ENCODE measurements around the gene COG1. TPM values are rescaled to one million over a fixed set of nuclear protein-coding genes. Genes with fewer than 3 reads are reported as not detected.

Gene COG1
- total RNA-seq, 1 experiment from 2014 or later = 41.2 TPM

DNA sequence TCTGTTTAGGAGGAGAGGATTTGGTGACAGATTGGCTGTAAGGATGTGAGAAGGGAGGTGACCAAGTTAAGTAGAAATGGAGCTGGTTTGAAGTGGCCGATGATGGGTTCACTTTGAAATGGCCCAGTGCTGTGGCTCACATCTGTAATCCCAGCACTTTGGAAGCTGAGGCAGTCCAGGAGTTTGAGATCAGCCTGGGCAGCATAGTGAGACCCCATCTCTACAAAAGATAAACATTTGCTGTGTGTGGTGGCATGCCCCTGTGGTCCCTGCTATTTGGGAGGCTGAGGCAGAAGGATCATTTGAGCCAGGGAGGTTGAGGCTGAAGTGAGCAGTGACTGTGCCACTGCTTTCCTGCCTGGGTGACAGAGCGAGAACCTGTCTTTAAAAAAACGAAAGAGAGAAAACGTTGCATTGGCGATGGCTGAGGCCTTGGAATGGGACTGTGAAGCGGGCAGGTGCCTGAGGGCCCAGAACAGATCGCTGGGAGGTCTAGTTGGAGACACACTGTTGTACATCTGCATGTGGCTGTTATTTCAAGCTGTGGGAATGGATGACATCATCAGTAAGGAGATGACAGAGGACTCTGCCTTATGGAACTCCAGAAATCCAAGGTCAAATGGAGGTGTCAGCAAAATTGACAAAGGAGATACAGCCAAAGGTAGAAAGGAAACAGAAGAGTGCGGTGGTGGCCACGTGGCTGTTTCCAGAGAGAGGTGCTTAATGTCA is 5.5 kb downstream of the COG1 start:
- intact Hi-C loops (cut with micrococcal nuclease; ENCODE audit: unreplicated experiment) (no loop called here), in situ Hi-C loops (cut with HindIII; ENCODE audit: low pct_unique_long_range_greater_than_20kb, low sequenced_read_pairs) (no loop called here)
- no peak overlapping the region for H3K27ac ChIP-seq (ENCODE audit: low read length)
- DNase-seq (ENCODE audit: low read depth, low spot score) (no peak), ATAC-seq (no peak)
- H3K4me3 ChIP-seq (ENCODE audit: low read depth in 2 of 2, low read length in 2 of 2) = no peak overlapping the region
- no peaks in the 10 kb centered on the region for H3K9me3 ChIP-seq (ENCODE audit: control insufficient read depth, insufficient read depth, low read depth, low read length)
- H3K4me1 ChIP-seq (ENCODE audit: control insufficient read depth, insufficient read depth, low read length) = 0 out of 2 replicates have a peak, but pooled peaks cover 7% of the 10 kb centered on the region
- H3K27me3 ChIP-seq (ENCODE audit: control insufficient read depth, insufficient read depth, low read length) = no peaks in the 10 kb centered on the region
- H3K36me3 ChIP-seq (ENCODE audit: control insufficient read depth, insufficient read depth, low read length) = peaks cover 30% of the 10 kb centered on the region
- no peak for TF ChIP-seq TCF7L2 (IDR thresholded peaks at IDR 0.05; ENCODE audit: low read depth, low read length)
- TF ChIP-seq, protein P1, sequence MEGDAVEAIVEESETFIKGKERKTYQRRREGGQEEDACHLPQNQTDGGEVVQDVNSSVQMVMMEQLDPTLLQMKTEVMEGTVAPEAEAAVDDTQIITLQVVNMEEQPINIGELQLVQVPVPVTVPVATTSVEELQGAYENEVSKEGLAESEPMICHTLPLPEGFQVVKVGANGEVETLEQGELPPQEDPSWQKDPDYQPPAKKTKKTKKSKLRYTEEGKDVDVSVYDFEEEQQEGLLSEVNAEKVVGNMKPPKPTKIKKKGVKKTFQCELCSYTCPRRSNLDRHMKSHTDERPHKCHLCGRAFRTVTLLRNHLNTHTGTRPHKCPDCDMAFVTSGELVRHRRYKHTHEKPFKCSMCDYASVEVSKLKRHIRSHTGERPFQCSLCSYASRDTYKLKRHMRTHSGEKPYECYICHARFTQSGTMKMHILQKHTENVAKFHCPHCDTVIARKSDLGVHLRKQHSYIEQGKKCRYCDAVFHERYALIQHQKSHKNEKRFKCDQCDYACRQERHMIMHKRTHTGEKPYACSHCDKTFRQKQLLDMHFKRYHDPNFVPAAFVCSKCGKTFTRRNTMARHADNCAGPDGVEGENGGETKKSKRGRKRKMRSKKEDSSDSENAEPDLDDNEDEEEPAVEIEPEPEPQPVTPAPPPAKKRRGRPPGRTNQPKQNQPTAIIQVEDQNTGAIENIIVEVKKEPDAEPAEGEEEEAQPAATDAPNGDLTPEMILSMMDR (IDR thresholded peaks at IDR 0.05) = no peak
- TF ChIP-seq REST (IDR thresholded peaks at IDR 0.05; ENCODE audit: insufficient read depth in 1 of 2, low read depth in 2 of 2, low read length in 1 of 2) = no peak
- TF ChIP-seq SIN3A (IDR thresholded peaks at IDR 0.05; ENCODE audit: borderline replicate concordance, insufficient read depth, low read depth, low read length) = no peak
- ChIA-PET POLR2A (interaction anchor here (0.5 kb wide), 1 partner anchor 604 kb away, joined by 3 read pairs; no protein-coding TSS in a partner anchor), CTCF (no interaction called here)
- BruUV-seq (replicated peaks) = no TSS peak

GRCh38 chr17:73198930-73199260 is 6.0 kb downstream of the COG1 start:
- Histone ChIP-seq H3K4me1 (ENCODE audit: control insufficient read depth, insufficient read depth, low read length) (peaks cover 12% of the 10 kb centered on the region; the same call in 1 of the 2 replicates), H3K27ac (ENCODE audit: low read length) (no peak overlapping the region), H3K9me3 (ENCODE audit: control insufficient read depth, insufficient read depth, low read depth, low read length) (no peaks in the 10 kb centered on the region), H3K36me3 (ENCODE audit: control insufficient read depth, insufficient read depth, low read length) (peaks cover 35% of the 10 kb centered on the region), H3K27me3 (ENCODE audit: control insufficient read depth, insufficient read depth, low read length) (no peaks in the 10 kb centered on the region), H3K4me3 (ENCODE audit: low read depth in 2 of 2, low read length in 2 of 2) (no peak overlapping the region)
- ATAC-seq = no peak
- BruUV-seq (replicated peaks) = no TSS peak
- intact Hi-C loops (cut with micrococcal nuclease; ENCODE audit: unreplicated experiment) (no loop called here), in situ Hi-C loops (cut with HindIII; ENCODE audit: low pct_unique_long_range_greater_than_20kb, low sequenced_read_pairs) (no loop called here)
- POLR2A ChIA-PET = interaction anchor here (0.5 kb wide), 1 partner anchor 605 kb away, joined by 3 read pairs; no protein-coding TSS in a partner anchor
- TF ChIP-seq, protein P1 (IDR thresholded peaks at IDR 0.05) = no peak
- TF ChIP-seq POLR2AphosphoS5 (IDR thresholded peaks at IDR 0.05; ENCODE audit: low read depth, low read length) = peak; percentile 51; the same call in 1 of the 2 replicates
- TF ChIP-seq TCF7L2 (IDR thresholded peaks at IDR 0.05; ENCODE audit: low read depth, low read length) = no peak
- DNase-seq (ENCODE audit: low read depth, low spot score) = no peak
- CTCF ChIA-PET = no interaction called here

Measured in Panc1 (cell line).